Measurements from ENCODE around the gene FMNL2.
"Not testable (repeated sequence)": the region's sequence is repeated elsewhere in the genome, so short reads cannot be mapped to it uniquely, and the experiment has no call there.

The FMNL2 gene

DNA sequence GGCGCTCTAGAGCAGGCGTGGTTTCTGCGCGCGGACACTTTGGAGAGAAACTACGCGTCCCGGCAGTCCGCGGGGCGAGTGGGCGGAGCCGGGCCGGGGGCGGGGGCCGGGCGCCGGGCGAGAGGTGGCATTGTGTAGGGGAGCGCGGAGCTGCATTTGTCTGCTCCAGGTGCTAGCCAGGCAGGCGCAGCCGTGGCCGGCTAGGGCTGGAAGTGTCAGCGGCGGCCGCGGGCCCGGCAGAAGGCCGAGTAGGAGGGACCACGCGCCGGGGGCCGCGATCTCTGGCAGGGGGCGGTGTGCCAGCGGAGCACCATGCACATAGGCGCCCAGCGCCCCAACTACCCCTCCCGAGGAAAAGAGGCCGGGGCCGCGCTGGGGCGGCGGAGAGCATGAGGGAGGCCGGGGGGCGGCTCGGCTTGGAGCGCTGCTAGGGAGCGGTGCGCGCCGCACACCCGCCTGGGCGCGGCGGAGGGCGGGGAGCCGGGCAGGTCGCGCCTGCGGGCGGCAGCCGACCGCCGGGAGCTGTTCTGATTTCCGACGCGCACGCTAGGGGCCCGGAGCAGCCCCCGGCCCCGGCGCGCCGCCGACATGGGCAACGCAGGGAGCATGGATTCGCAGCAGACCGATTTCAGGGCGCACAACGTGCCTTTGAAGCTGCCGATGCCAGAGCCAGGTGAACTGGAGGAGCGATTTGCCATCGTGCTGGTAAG lies at the start of gene FMNL2:
FMNL2 (plus strand) TSS at position 159 of the 710 bp plus-strand sequence.
- peak; percentile 51 for DNase-seq

DNA sequence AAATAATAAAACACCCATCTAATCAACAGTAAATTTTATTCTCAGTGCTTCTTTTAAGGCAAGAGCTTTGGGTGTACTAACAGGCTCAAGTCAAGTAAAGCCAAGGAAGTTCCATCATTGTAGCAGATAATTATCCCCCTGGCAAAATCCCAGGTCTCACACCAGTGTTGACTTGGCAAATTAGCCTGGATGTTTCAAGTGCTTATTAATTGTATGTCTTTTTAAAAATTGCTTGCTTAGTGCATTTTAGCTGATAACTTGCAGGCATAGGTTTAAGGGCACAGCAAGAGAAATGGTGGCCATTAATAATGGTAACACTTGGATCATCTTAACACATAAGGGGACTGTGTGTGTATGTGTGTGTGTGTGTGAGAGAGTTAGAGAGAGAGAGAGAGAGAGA lies 42.0 kb upstream of the FMNL2 start:
- no peak for DNase-seq

DNA sequence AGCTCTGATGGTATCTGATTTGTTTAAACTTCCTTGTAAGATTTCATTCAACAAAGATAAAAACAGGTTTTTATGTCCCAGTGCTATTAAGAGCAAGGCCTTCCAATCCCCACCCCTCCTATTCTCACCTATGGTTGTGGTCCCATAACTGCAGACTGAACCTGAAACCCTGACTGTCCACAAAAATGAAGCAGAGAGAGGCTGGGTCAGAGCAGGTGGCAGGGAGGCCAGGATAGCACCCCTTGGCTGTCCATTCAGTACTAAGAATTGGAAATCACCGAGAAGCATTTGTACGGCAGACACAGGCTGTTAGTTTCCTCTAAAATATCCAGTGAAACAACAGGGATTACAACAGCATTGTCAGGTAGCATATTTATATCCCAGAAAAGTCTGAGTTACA lies 37.3 kb upstream of the FMNL2 start:
- DNase-seq = no peak

- DNase-seq = no peak
Observed at GRCh38 chr2:152298754-152299153, 36.2 kb upstream of the FMNL2 start.

GRCh38 chr2:152301131-152301530 lies 33.8 kb upstream of the FMNL2 start:
- DNase-seq = no peak

DNA sequence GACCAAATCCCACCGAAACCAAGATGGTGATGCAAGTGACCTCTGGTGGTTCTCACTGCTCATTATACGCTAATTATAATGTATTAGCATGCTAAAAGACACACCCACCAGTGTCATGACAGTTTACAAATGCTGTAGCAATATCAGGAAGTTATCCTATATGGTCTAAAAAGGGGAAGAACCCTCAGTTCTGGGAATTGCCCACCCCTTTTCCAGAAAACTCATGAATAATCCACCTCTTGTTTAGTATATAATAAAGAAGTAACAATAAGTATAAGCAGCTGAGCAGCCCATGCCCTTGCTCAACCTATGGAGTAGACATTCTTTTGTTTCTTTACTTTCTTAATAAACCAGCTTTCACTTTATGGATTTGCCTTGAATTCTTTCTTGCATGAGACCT lies 31.0 kb upstream of the FMNL2 start:
- DNase-seq = no peak

GRCh38 chr2:152304836-152305235 lies 30.1 kb upstream of the FMNL2 start:
- DNase-seq = no peak

DNA sequence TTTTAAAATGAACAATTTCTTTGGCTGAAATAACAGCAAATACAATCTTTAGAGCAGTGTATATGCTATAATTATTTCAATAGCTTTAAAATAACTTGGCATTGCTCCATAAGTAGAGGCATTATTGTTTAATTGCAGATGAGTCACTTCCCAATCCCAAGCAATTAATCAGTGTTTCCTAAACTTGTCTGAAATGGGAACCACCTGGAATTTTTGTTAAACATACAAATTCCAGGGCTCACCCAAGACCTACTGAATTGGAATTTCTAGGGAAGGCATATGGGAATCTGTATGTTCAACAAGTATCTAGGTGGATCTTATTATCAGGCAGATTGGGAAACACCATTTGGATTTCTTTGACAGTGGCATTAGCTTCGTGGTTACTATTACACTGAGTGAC lies 27.1 kb upstream of the FMNL2 start:
- no peak for DNase-seq

DNA sequence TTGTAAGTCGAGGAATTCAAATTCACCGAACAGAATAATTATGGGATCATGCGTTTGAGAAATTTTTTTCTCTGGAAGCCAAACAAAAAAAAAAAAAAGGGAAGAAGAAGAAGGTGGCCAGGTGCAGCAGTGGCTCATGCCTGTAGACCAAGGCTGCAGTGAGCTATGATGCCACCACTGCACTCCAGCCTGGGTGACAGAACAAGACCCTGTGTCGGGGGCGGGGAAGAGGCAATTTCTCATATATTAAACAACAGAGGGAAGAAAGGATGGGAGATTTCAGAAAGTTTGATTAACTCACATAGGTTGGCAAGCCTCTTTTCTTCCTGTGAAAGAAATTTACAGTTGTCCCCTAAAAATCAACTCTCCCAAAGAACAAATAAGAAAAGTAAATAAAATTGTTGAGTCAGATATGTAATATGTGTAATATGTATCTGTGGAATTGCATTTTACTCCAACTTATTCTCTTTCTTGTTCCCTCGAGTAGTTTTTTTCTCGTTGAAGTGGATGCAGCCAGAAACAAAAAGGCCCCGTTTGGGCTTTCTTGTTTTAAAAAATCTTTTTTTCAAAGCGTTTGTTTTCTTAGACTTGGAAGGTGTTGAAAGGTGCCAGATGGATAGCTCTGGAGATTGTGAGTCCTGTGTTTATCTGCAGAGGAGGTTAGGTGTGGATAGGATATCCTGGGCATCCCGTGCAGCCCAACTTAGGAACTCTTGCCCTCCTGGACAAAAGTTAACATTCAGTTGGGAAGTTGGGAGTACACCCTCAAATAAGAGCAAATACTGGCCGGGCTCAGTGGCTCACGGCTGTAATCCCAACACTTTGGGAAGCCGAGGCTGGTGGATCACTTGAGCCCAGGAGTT lies 25.4 kb upstream of the FMNL2 start:
- DNase-seq = no peak

- no peak for DNase-seq
Observed at GRCh38 chr2:152319822-152320570, 15.0 kb upstream of the FMNL2 start.

- no peak for DNase-seq
Observed at GRCh38 chr2:152320814-152321213, 14.2 kb upstream of the FMNL2 start.

DNA sequence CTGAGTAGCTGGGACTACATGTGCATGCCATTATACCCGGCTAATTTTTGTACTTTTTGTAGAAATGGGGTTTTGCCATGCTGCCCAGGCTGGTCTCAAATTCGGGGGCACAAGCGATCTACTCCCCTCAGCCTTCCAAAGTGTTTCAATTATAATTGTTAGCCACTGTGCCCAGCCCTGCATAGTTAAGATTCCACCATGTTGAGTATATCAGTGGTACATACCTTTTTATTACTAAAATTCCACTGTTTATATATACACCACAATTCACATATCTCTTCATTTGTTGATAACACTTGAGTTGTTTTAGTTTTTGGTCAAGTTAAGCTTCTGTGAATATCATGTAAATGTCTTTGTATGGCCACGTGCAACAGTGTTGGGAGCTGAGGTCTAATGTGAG lies 12.8 kb upstream of the FMNL2 start:
- DNase-seq = no peak

DNA sequence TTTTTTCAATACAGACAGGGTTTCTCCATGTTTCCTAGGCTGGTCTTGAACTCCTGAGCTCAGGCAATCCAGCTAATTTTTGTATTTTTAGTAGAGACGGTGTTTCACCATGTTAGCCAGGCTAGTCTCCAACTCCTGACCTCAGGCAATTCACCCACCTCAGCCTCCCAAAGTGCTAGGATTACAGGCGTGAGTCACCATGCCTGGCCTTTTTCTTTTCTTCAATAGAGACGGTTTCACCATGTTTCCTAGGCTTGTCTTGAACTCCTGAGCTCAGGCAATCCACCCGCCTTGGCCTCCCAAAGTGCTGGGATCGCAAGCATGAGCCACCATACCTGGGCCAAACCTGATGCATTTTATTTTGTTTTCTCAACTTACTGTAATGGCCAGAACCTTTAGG lies 9.8 kb upstream of the FMNL2 start:
- not testable (repeated sequence) for DNase-seq

DNA sequence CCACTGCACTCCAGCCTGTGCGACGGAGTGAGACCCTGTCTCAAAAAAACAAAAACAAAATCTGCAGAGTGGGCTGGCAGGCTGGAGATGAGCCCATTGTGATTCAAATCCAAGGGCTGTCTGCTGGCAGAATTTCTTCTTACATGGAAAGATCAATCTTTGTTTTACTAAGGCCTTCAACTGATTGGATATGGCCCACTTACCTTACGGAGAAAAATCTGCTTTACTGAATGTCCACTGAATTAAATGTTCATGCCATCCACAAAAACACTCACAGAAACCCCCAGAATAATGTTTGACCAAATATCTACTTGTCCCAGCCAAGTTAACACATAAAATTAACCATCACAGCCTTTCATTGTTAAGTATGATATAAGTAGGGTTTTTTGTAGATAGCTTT lies 8.3 kb upstream of the FMNL2 start:
- DNase-seq = no peak

GRCh38 chr2:152328013-152328412 lies 7.0 kb upstream of the FMNL2 start:
- no peak for DNase-seq

GRCh38 chr2:152330235-152330866 lies 4.6 kb upstream of the FMNL2 start:
- no peak for DNase-seq

- DNase-seq = no peak
Observed at GRCh38 chr2:152334701-152335015, 316 bp upstream of the FMNL2 start.

DNA sequence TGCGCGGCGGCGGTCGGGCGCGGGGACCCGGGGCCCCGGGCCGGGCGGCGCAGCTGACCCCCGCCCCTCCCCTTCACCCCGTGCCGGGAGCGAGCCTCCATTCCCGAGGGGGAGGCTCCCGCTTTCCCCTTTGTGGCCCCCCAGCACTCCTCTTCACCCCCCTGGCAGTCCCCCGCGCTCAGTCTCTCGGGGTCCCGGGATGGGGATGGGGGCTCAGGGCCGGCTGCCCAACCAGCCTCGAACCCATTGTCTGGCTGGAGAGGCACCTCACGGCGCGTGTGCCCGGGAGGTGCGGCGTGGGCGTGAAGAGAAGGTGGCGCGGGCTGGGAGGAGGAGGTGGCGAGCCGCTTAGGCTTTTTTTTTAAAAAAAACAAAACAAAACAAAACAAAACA lies 748 bp downstream of the FMNL2 start:
- DNase-seq = no peak

GRCh38 chr2:152336119-152336853 lies 1.3 kb downstream of the FMNL2 start:
- no peak for DNase-seq

DNA sequence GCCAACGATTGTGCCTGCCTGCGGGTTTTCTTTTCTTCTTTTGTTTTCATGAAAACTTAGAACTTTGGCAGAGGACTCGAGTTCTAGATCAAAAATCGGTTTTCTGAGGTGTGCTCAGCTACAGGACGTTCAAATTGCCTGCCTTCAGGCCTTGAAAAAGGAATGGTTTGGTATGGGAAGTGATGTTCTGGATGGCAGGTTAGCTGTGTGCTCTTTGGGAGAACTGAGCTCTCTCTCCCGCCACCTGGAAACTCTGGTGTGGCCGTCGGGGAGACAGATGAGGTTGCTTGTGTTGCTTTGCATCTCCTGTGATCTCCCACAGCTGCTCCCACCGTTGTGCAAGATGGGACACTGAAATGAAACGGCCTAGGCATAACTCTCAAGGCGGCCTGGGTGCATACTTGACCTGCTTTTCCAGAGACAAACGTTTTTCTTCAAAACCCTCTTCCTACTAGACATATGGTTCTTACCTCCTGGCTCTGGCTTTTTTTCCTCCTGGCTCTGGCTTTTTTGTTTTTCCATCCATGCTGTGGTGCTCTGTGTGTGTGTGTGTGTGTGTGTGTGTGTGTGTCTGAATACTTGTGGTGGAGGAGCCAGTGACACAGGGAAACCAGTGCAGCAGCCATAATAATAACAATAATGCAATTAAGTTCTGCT lies 2.0 kb downstream of the FMNL2 start:
- DNase-seq = no peak

DNA sequence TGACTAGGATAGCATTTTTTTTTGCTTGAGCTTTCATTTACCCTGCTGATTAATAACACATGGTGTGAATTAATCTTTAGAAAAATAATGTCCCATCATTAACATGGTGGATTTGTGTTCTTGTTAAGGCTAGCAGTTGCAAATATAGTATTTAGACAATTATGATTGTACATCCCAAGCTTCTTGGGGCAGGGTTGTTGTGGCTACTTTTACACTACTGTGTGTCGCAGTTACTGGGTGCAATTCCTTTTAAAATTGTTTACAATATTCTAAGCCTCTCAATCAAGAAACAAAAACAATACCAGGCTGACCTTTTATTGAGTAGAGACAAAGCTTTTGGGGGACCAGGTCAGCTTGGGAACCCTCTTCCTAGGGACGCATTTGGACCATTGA lies 2.5 kb downstream of the FMNL2 start:
- DNase-seq = no peak
